T-helper 1 cell (primary cell): ENCODE results near the gene NPBWR2.

Source experiments
- DNase-seq, 5 donors: peaks; one replicate each; pipeline ENCODE4 v3.0.0-alpha.2; 2012 to 2020

The NPBWR2 gene

DNA sequence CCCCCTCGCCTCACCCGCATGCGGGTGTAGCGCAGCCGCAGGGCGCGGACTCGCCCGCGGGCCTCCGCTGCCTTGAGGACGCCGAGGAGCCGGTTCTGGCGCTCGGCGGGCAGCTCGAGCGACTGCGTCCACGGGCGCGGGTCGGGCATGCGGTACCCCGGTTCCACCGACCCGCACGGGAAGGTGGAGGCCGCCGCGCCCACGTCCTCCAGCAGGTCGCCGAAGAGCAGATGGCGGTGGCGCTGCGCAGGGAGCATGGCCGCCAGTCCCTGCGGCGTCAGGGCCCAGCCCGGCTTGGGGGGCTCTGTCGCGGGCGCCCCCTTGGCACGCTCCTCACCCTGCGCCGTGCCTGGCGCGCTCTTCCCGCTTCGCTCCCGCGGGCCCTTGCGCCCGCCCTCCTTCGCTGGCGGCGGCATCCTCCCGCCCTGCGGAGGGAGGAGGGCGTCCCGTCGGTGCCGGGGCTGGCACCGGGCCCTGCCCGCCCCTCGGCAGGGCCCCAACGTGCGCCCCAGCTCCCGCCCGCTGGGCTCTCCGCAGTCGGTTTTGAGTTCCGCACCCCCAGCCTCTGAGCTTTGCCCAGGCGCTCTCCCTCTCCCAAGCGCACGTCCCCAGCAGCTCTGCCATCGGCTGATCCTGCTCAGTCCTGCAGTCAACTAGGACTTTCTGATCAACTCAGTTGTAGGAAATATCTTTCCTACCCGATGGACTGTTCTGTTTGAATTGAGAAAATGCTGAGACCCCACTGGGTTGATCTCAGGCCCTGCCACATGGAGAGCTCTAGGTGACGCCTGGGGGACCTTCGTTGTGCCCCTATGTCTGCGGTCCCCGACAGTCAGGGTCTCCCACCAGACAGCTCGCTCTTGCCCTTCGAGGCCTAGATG, 23.3 kb downstream of the NPBWR2 start, which contains the start of gene LKAAEAR1:
LKAAEAR1 (minus strand) TSS at position 595 of the 881 bp plus-strand sequence; CDS start at position 416, 179 bp downstream.
- DNase-seq = no peak

GRCh38 chr20:64083378-64083803, 24.0 kb downstream of the NPBWR2 start:
- DNase-seq = peak; percentile 40 to 75 (median 58)

GRCh38 chr20:64082820-64083377, 24.5 kb downstream of the NPBWR2 start:
- DNase-seq = no peak

GRCh38 chr20:64082126-64082731, 25.1 kb downstream of the NPBWR2 start:
- DNase-seq = no peak

DNA sequence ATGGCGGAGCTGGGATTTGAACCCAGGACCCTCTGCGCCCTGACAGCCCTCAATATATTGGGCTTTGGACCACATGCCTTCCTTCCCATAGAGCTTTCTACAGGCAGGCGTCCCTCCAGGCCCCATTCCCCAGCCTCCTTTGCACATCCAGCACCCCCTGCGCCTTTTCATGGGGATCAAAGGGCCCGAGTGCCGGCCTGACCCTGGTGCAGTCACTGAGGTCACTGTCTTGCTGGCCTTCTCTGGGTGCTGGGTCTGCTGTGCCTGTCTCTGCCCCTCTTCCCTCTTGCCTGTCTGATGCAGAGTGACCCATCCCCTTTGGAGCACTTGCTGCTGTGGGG, 25.8 kb downstream of the NPBWR2 start:
- DNase-seq = no peak

GRCh38 chr20:64080813-64081623, 26.3 kb downstream of the NPBWR2 start:
- DNase-seq = no peak

GRCh38 chr20:64080013-64080812, 27.2 kb downstream of the NPBWR2 start, which contains the start of gene OPRL1:
Gene OPRL1, plus strand, starts transcription at chr20:64080082. Its CDS starts 12,639 bp downstream, at chr20:64092721.
- DNase-seq = peak in 4 of 5 donors; percentile 39 to 56 (median 50)

- peak; percentile 59 to 78 (median 64) for DNase-seq
These were observed 27.9 kb downstream of the NPBWR2 start, which contains the start of gene RGS19 for GRCh38 chr20:64079273-64080012. Gene RGS19, minus strand, starts transcription at chr20:64079518. Its CDS starts 2,632 bp downstream, at chr20:64076886.

DNA sequence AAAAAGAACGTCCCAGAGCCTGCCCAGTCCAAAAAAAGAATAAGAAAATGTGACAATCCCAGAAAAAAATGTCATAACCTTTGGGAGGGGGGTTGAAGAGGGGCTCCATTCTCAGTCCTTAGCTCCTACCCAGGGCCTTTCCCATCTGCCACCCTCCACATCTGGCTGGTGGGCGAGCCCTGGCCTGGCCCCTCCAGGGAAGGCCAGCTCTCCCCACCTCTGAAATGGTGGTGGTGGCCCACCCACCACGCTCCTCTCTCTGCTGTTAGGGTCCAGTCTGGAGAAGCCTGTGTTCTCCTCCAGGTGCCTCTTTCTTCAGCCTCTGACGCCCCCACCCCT, 28.5 kb downstream of the NPBWR2 start:
- no peak for DNase-seq

DNA sequence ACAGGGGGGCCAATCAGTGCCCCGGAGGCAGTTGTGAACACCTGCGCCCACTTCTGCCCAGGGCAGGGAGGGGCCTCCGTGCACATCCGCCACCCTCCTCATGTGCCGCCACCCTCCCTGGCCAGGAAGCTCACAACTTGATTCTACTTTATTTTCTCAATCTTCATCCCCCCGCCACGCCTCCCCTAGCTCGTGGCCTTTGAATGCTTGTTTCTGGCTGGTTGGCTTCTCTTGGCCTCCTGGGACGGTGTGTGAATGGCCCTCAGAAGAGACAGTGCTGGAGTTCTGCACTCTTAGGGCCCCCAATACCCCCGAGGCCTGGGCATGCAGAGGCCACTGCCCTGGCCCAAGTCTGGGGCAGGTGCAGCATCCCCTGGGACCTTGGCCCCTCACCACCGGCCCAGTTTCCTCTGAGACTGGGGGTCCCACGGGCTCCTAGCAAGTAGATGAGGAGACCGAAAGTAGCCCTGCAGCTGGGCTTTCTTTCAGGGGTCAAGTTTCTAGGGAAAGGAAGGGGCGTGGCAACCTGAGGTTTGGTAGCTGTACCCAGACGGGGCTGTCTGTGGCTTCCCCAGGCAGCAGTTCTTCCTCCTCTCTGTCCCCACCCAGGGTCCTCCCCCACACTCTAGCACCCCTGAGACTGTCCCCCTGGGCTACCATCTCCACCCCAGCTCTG, 29.4 kb downstream of the NPBWR2 start:
- peak; percentile 39 to 84 (median 55) for DNase-seq

DNA sequence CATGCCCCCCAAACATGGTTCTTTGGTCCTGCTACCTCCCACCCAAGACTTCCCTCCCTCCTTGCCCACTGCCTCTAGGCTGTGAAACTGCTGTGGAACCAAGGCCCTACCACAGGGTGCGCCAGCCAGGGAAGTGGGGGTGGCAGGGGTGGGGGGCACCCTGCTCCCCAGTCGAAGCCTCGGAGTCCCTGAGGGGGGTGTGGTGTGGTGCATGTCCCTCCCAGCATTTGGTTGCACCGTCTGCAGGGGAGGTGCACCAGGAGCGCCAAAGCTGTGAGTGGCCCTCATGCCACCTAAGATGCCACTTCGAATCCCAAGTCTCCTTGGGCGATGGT, 29.9 kb downstream of the NPBWR2 start:
- no peak for DNase-seq

- peak in 2 of 5 donors; percentile 25 to 51 for DNase-seq
These were observed 30.3 kb downstream of the NPBWR2 start for GRCh38 chr20:64077094-64077493.

DNA sequence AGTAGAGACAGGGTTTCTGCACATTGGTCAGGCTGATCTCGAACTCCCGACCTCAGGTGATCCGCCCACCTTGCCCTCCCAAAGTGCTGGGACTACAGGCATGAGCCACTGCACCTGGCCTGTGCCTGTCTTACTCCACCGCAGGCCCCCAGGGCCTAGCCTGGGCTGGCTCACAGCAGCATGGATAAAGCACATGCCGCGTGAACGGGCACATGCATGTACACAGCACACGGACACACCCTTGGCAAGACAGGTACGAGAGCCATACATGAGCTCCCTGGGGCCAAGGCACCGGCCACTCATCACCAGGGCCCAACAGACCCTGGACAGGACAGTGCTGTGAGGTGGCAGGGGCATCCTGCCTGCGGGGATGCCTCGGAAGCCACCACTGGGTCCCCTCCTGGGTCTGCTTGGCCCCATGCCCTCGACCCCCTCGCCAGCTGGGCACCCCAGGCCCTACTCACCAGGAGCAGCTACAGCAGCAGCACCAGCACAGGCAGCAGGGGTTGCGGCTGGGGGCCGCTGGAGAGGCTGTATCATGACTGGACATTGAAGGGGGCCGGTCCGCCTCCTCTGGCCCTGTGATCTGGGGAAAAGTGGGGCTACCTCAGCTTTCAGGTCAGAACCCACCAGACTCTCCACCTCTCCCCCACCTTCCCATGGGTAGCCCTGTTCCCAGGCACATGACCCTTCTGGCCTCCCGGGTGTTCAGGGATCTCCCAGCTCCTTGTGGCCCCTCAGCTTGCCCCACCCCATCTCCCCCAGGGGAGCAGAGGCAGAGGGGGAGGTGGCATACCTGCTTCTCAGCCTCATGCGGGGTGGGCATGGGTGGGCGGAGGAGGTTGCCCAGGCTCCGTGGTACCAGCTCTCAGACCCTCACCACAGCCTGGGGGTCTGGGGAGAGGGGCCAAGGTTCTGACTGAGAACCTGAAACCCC, 31.0 kb downstream of the NPBWR2 start:
- DNase-seq = no peak

- DNase-seq = no peak
These were observed 31.8 kb downstream of the NPBWR2 start for GRCh38 chr20:64075556-64075955.

DNA sequence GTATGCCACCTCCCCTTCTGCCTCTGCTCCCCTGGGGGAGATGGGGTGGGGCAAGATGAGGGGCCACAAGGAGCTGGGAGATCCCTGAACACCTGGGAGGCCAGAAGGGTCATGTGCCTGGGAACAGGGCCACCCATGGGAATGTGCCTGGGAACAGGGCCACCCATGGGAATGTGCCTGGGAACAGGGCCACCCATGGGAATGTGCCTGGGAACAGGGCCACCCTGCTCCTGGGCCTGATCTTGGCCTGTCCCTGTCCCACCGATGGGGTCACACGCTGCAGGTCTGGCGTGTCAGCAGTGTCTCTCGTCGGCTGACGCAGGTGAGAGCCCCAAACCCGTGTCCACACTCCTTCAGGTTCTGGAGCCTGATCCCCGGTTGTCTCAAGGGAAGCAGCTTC, 32.4 kb downstream of the NPBWR2 start:
- no peak for DNase-seq

DNA sequence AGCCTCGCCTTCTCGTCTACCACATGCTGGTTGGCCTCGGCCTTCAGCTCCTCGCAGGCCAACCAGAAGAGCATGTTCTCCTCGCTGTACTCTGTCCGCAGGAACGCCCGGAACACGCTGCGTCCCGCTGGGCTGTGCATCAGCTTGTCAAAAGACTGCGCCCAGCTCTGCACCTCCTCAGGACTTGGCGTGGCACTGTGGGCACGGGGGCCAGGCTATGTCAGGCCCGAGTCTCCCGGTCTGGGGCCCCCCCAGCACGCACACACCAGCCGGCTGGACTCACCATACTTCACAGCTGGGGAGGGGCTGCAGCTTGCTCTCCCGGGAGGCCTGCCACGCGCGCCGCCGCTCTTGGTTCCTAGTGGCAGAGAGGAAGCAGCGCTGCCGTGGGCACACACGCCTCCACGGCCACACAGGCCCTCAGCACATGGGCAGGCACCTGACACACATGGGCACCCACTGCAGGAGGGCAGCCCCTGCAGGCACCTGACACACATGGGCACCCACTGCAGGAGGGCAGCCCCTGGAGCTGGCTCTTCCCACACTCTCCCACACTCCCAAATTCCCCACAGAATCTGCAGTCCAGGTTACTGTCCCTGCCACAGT, 33.1 kb downstream of the NPBWR2 start:
- no peak for DNase-seq

GRCh38 chr20:64073476-64074183, 33.7 kb downstream of the NPBWR2 start:
- DNase-seq = no peak

- DNase-seq = no peak
These were observed 34.8 kb downstream of the NPBWR2 start for GRCh38 chr20:64072498-64073063.
